DOHH2 (cell line): ENCODE results near the gene LEF1.

Experiments used
- H3F3A ChIP-seq: fragments of 200-600 bp; sonication (generic), shearing (Covaris generic); 2 replicates; pipeline ENCODE4 v1.6.0; 2016; ENCODE audit warnings: antibody characterized with exemption, mild to moderate bottlenecking; ENCODE audit not compliant: control insufficient read depth, insufficient read depth
- H3K27ac ChIP-seq: fragments of 200-600 bp; sonication (generic); 2 replicates; pipeline ENCODE4 v1.5.1; 2014; ENCODE audit warnings: low read depth, mild to moderate bottlenecking, low read length, moderate library complexity
- H3K27me3 ChIP-seq: fragments of 200-600 bp; sonication (generic); 2 replicates; pipeline ENCODE4 v1.6.1; 2014; ENCODE audit warnings: mild to moderate bottlenecking, low read length, mixed read lengths; ENCODE audit not compliant: control insufficient read depth
- H3K36me3 ChIP-seq: fragments of 200-600 bp; sonication (generic); 2 replicates; pipeline ENCODE4 v1.6.1; 2014; ENCODE audit warnings: mild to moderate bottlenecking, low read length, moderate library complexity, mixed read lengths; ENCODE audit not compliant: control insufficient read depth
- H3K4me1 ChIP-seq: fragments of 200-600 bp; sonication (generic); 2 replicates; pipeline ENCODE4 v1.6.1; 2014; ENCODE audit warnings: mild to moderate bottlenecking, low read length, mixed read lengths; ENCODE audit not compliant: control insufficient read depth
- H3K4me2 ChIP-seq: fragments of 200-600 bp; sonication (generic); 2 replicates; pipeline ENCODE4 v1.6.0; 2014; ENCODE audit warnings: mild to moderate bottlenecking, low read length, moderate library complexity
- H3K4me3 ChIP-seq: fragments of 200-600 bp; sonication (generic); 2 replicates; pipeline ENCODE4 v1.5.1; 2014; ENCODE audit warnings: mild to moderate bottlenecking, low read length, mixed read lengths
- H3K79me2 ChIP-seq: fragments of 200-600 bp; sonication (generic); 2 replicates; pipeline ENCODE4 v1.6.1; 2014; ENCODE audit warnings: mild to moderate bottlenecking, low read length, mixed read lengths; ENCODE audit not compliant: control insufficient read depth
- H3K9me2 ChIP-seq: fragments of 200-600 bp; sonication (generic); replicated peaks from 2 replicates; pipeline ENCODE4 v1.6.1; 2014; ENCODE audit warnings: mild to moderate bottlenecking, low read length, mixed read lengths; ENCODE audit not compliant: control insufficient read depth
- H3K9me3 ChIP-seq: fragments of 200-600 bp; sonication (generic); 2 replicates; pipeline ENCODE4 v1.6.1; 2014; ENCODE audit warnings: antibody characterized with exemption, low read length, mixed read lengths; ENCODE audit not compliant: control insufficient read depth, insufficient read depth
- H4K20me1 ChIP-seq: fragments of 200-600 bp; sonication (generic); 2 replicates; pipeline ENCODE4 v1.6.0; 2014; ENCODE audit warnings: low read depth, mild to moderate bottlenecking, antibody characterized with exemption, low read length, moderate library complexity; ENCODE audit not compliant: control insufficient read depth, insufficient read depth
- EZH2phosphoT487 ChIP-seq: fragments of 200-600 bp; sonication (generic); IDR thresholded peaks from 2 replicates; pipeline ENCODE4 v1.6.1; 2017; ENCODE audit warnings: borderline replicate concordance, mild to moderate bottlenecking, antibody characterized with exemption, low read length, moderate library complexity, mixed read lengths
- TF ChIP-seq, protein P1 (sequence below): fragments of 200-600 bp; sonication (generic); IDR thresholded peaks from one replicate; pipeline ENCODE4 v1.5.1; 2014; ENCODE audit warnings: antibody characterized with exemption, mild to moderate bottlenecking, low read depth, low read length; ENCODE audit not compliant: poor library complexity, severe bottlenecking

Gene LEF1

GRCh38 chr4:108139089-108139488 is 29.6 kb downstream of the LEF1 start:
- H3K4me1 ChIP-seq: peaks cover 41% of the 10 kb centered on the region
- no peak overlapping the region for H3K4me3 ChIP-seq
- TF ChIP-seq EZH2phosphoT487: no peak
- TF ChIP-seq, protein P1, sequence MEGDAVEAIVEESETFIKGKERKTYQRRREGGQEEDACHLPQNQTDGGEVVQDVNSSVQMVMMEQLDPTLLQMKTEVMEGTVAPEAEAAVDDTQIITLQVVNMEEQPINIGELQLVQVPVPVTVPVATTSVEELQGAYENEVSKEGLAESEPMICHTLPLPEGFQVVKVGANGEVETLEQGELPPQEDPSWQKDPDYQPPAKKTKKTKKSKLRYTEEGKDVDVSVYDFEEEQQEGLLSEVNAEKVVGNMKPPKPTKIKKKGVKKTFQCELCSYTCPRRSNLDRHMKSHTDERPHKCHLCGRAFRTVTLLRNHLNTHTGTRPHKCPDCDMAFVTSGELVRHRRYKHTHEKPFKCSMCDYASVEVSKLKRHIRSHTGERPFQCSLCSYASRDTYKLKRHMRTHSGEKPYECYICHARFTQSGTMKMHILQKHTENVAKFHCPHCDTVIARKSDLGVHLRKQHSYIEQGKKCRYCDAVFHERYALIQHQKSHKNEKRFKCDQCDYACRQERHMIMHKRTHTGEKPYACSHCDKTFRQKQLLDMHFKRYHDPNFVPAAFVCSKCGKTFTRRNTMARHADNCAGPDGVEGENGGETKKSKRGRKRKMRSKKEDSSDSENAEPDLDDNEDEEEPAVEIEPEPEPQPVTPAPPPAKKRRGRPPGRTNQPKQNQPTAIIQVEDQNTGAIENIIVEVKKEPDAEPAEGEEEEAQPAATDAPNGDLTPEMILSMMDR: no peak
- H3K79me2 ChIP-seq: peaks cover 51% of the 10 kb centered on the region
- H3K27me3 ChIP-seq: no peaks in the 10 kb centered on the region
- no peaks in the 10 kb centered on the region for H3K9me2 ChIP-seq
- no peak overlapping the region for H3K4me2 ChIP-seq
- H3K36me3 ChIP-seq: no peaks in the 10 kb centered on the region; the same call in 1 of the 2 replicates
- no peaks in the 10 kb centered on the region for H3K9me3 ChIP-seq
- H4K20me1 ChIP-seq: no peaks in the 10 kb centered on the region
- no peak overlapping the region for H3K27ac ChIP-seq
- no peaks in the 10 kb centered on the region for H3F3A ChIP-seq

GRCh38 chr4:108135549-108136209 is 33.1 kb downstream of the LEF1 start:
- no peaks in the 10 kb centered on the region for H3K9me3 ChIP-seq
- no peak overlapping the region for H3K4me3 ChIP-seq
- no peaks in the 10 kb centered on the region for H3K9me2 ChIP-seq
- no peaks in the 10 kb centered on the region for H4K20me1 ChIP-seq
- no peak overlapping the region for H3K27ac ChIP-seq
- no peaks in the 10 kb centered on the region for H3K27me3 ChIP-seq
- no peak overlapping the region for H3K4me2 ChIP-seq
- H3K36me3 ChIP-seq: no peaks in the 10 kb centered on the region; the same call in 1 of the 2 replicates
- H3F3A ChIP-seq: no peaks in the 10 kb centered on the region
- TF ChIP-seq, protein P1: no peak
- no peak for TF ChIP-seq EZH2phosphoT487
- H3K4me1 ChIP-seq: peaks cover 25% of the 10 kb centered on the region
- peaks cover 32% of the 10 kb centered on the region for H3K79me2 ChIP-seq

- Histone ChIP-seq H3K4me3 (no peak overlapping the region), H4K20me1 (no peaks in the 10 kb centered on the region), H3F3A (no peaks in the 10 kb centered on the region), H3K27ac (no peak overlapping the region), H3K9me2 (no peaks in the 10 kb centered on the region), H3K36me3 (no peaks in the 10 kb centered on the region), H3K79me2 (peaks cover 22% of the 10 kb centered on the region), H3K9me3 (no peaks in the 10 kb centered on the region), H3K27me3 (no peaks in the 10 kb centered on the region), H3K4me2 (no peak overlapping the region), H3K4me1 (peaks cover 17% of the 10 kb centered on the region)
- no peak for TF ChIP-seq EZH2phosphoT487
- TF ChIP-seq, protein P1: peak; percentile 26
Observed at GRCh38 chr4:108130955-108131354, 37.8 kb downstream of the LEF1 start.

GRCh38 chr4:108129196-108129595 is 39.5 kb downstream of the LEF1 start:
- no peaks in the 10 kb centered on the region for H3K27me3 ChIP-seq
- H3K9me3 ChIP-seq: no peaks in the 10 kb centered on the region
- H3K9me2 ChIP-seq: no peaks in the 10 kb centered on the region
- H3K4me1 ChIP-seq: peaks cover 10% of the 10 kb centered on the region
- TF ChIP-seq, protein P1: no peak
- TF ChIP-seq EZH2phosphoT487: no peak
- no peak overlapping the region for H3K27ac ChIP-seq
- H3K4me3 ChIP-seq: no peak overlapping the region
- H3K36me3 ChIP-seq: no peaks in the 10 kb centered on the region
- H3K4me2 ChIP-seq: no peak overlapping the region
- no peaks in the 10 kb centered on the region for H4K20me1 ChIP-seq
- no peaks in the 10 kb centered on the region for H3F3A ChIP-seq
- H3K79me2 ChIP-seq: peaks cover 6% of the 10 kb centered on the region
